ENCODE data around the gene BMI1.

DNA sequence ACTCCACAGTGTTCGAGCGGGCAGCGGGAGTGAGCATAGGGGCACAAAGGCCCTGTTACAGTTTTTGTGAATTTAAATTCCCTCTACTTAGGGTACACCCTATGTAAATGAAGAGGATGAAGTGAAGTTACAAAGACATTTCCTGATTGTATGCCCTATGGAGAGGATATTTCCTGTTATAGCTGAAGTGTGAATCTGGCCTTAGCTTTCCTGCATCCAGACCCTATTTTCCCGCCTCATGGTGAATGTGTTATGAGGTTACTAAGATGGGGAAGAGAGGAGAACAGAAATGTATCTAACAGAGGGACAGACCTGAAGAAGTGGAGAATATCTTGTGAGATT is 42.5 kb upstream of the BMI1 start:
- TF ChIP-seq, protein P1, sequence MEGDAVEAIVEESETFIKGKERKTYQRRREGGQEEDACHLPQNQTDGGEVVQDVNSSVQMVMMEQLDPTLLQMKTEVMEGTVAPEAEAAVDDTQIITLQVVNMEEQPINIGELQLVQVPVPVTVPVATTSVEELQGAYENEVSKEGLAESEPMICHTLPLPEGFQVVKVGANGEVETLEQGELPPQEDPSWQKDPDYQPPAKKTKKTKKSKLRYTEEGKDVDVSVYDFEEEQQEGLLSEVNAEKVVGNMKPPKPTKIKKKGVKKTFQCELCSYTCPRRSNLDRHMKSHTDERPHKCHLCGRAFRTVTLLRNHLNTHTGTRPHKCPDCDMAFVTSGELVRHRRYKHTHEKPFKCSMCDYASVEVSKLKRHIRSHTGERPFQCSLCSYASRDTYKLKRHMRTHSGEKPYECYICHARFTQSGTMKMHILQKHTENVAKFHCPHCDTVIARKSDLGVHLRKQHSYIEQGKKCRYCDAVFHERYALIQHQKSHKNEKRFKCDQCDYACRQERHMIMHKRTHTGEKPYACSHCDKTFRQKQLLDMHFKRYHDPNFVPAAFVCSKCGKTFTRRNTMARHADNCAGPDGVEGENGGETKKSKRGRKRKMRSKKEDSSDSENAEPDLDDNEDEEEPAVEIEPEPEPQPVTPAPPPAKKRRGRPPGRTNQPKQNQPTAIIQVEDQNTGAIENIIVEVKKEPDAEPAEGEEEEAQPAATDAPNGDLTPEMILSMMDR (IDR thresholded peaks at IDR 0.05): no peak
- TF ChIP-seq POLR2A (IDR thresholded peaks at IDR 0.05): no peak
